Measurements from ENCODE around the gene MAMLD1. TPM values are rescaled to one million over a fixed set of nuclear protein-coding genes. Genes with fewer than 3 reads are reported as not detected.

MAMLD1 gene
- total RNA-seq, 1 donor from 2014 or later = 4.5 TPM

- no peak for DNase-seq (ENCODE audit: low read depth, low spot score)
- TF ChIP-seq CTCF (conservative IDR thresholded peaks at IDR 0.05) = no peak
- peaks cover 34% of the 10 kb centered on the region for H3K9me3 Mint-ChIP-seq
- no peaks in the 10 kb centered on the region for H3K27me3 Mint-ChIP-seq (ENCODE audit: low read depth)
- no peak overlapping the region for H3K27ac Mint-ChIP-seq (ENCODE audit: unreplicated experiment)
- H3K36me3 Mint-ChIP-seq (ENCODE audit: low read depth) = peaks cover 16% of the 10 kb centered on the region
- H3K4me3 Mint-ChIP-seq = no peak overlapping the region
- no peaks in the 10 kb centered on the region for H3K4me1 Mint-ChIP-seq
These were observed 75.0 kb downstream of the MAMLD1 start for GRCh38 chrX:150438165-150438564.

DNA sequence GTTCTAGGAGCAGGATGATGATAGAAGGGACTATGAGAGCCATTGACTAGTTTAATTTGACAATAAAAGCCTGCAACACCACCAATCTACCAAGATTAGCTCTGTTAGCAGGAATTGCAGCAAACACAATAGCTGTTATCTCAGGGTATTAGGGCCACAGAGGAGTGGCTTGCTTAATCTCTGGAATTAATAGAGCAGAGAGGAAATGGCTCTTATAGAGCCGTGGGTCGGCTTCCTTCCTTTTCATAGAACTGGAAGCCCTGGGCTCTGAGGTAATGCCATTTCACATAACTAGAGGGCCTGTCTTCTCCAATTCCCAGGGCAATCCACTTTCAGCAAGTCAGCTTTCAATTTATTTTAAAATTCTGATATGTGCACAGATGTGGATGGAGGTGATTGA, 83.0 kb downstream of the MAMLD1 start:
- H3K36me3 Mint-ChIP-seq (ENCODE audit: low read depth) = no peaks in the 10 kb centered on the region
- H3K9me3 Mint-ChIP-seq = peaks cover 3% of the 10 kb centered on the region
- H3K4me1 Mint-ChIP-seq = no peaks in the 10 kb centered on the region
- no peak for TF ChIP-seq CTCF (conservative IDR thresholded peaks at IDR 0.05)
- no peak overlapping the region for H3K27ac Mint-ChIP-seq (ENCODE audit: unreplicated experiment)
- no peak overlapping the region for H3K4me3 Mint-ChIP-seq
- no peaks in the 10 kb centered on the region for H3K27me3 Mint-ChIP-seq (ENCODE audit: low read depth)
- DNase-seq (ENCODE audit: low read depth, low spot score) = no peak

- no peaks in the 10 kb centered on the region for H3K27me3 Mint-ChIP-seq (ENCODE audit: low read depth)
- no peaks in the 10 kb centered on the region for H3K36me3 Mint-ChIP-seq (ENCODE audit: low read depth)
- peaks cover 5% of the 10 kb centered on the region for H3K4me1 Mint-ChIP-seq
- no peak for TF ChIP-seq CTCF (conservative IDR thresholded peaks at IDR 0.05)
- no peak overlapping the region for H3K4me3 Mint-ChIP-seq
- DNase-seq (ENCODE audit: low read depth, low spot score) = no peak
- no peak overlapping the region for H3K27ac Mint-ChIP-seq (ENCODE audit: unreplicated experiment)
- peaks cover 3% of the 10 kb centered on the region for H3K9me3 Mint-ChIP-seq
These were observed 83.9 kb downstream of the MAMLD1 start for GRCh38 chrX:150446995-150447394.

DNA sequence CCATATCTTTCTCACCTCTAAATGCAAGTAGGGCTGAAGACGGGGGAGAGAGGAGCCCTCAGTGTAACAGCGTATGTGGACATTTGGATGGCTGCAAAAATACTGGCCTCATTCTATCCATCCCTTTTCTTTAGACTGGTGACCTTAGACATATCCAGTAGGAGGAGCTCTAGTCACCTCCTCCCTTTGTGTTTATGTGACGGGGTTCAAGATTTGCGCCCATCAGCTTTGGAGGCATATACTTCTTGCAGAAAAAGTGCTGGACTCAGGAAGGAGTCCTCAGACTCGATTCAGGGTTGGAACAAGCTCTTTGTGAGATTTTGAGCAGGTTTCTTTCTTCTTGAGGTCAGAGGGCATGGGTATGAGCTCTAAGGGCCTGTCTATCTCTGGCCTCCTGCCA, 86.2 kb downstream of the MAMLD1 start:
- TF ChIP-seq CTCF (conservative IDR thresholded peaks at IDR 0.05) = no peak
- Mint-ChIP-seq H3K9me3 (peaks cover 4% of the 10 kb centered on the region), H3K4me1 (peaks cover 6% of the 10 kb centered on the region), H3K36me3 (ENCODE audit: low read depth) (peaks cover 3% of the 10 kb centered on the region), H3K27ac (ENCODE audit: unreplicated experiment) (no peak overlapping the region), H3K27me3 (ENCODE audit: low read depth) (no peaks in the 10 kb centered on the region), H3K4me3 (no peak overlapping the region)
- no peak for DNase-seq (ENCODE audit: low read depth, low spot score)

DNA sequence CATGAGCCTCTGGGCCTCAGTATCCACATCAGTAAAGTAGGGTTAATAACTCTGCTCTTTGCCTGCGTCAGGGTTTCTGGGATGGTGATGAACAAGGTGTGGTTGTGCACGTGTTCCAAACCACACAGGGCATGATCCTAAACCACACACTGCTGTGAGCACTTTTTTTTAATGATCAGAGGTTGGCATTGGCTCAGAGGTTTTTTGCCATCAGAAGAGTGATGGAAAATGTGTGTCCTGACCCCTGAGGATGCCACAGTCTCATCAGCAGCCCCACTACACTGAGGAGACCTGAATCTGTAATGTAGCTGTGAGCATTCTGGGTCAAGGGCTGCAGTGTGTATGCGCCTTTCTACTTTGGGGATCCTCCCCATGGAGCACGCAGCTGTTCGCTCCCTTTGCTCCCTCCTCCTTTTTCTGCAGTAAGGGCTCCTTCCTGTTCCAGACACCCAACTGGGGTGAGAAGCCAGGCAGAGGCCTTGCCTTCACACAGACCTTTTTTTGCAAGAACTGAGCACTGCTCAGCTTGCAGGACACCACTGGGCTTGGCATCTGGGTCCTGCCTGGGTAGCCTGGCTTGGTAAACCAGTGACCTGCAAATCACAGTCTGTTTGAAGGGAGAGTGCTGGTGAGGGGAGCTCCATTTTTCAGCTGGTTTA, 87.5 kb downstream of the MAMLD1 start:
- Mint-ChIP-seq H3K9me3 (peaks cover 8% of the 10 kb centered on the region), H3K4me1 (peaks cover 6% of the 10 kb centered on the region), H3K27ac (ENCODE audit: unreplicated experiment) (no peak overlapping the region), H3K4me3 (no peak overlapping the region), H3K27me3 (ENCODE audit: low read depth) (no peaks in the 10 kb centered on the region), H3K36me3 (ENCODE audit: low read depth) (peaks cover 5% of the 10 kb centered on the region)
- no peak for DNase-seq (ENCODE audit: low read depth, low spot score)
- TF ChIP-seq CTCF (conservative IDR thresholded peaks at IDR 0.05) = no peak

All from neural crest cell (in vitro differentiated cells).